HG03457 (cell line): Measurements from ENCODE around the gene HMG20B.

Source experiments
- ATAC-seq: cut with Tn5 transposase; IDR thresholded peaks from one replicate; pipeline ENCODE4 v1.9.1; 2021; ENCODE audit warnings: moderate number of reproducible peaks; ENCODE audit not compliant: unreplicated experiment

HMG20B gene

GRCh38 chr19:3536429-3537100, 36.2 kb upstream of the HMG20B start:
- ATAC-seq = no peak

- ATAC-seq = no peak
These were observed 35.7 kb upstream of the HMG20B start for GRCh38 chr19:3537101-3537437.

DNA sequence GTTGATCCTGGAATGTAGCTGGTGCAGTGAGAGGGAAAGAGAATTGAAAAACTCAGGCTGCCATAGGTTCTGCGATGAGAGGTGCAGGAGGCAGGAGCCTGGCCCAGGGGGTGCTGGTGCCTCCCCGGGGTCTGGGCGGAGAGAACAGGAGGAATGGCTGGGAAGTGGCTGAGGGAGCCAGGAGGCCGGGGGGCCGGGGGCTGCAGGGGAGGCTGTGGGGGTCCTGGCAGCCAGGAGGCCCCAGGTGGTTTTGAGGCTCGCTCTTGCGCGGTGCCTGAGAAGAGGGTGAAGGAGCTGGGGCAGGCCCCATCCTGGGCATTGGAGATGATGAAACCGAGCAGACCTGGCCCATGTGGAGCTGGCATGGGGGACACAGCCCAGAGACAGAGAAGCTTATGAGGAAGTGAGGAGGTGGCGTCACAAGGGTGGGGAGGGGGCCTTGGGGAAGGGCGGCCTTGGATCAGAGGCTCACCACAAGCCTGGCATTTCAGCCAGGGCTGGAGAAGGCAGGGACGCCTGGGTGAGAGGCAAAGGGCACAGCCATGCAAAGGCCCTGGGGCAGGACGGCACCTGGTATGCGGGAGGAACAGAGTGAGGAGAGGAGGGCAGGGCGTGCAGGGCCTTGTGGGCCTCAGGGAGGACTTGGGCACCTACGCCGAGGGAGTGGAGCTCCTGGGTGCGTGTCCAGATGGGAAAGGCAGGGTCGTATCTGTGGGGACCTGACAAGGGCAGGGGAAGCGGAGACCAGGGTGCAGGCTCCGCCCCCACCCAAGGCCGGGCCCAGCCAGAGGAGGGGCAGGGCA, 35.1 kb upstream of the HMG20B start:
- ATAC-seq = no peak

- no peak for ATAC-seq
These were observed 34.4 kb upstream of the HMG20B start for GRCh38 chr19:3538258-3538929.

DNA sequence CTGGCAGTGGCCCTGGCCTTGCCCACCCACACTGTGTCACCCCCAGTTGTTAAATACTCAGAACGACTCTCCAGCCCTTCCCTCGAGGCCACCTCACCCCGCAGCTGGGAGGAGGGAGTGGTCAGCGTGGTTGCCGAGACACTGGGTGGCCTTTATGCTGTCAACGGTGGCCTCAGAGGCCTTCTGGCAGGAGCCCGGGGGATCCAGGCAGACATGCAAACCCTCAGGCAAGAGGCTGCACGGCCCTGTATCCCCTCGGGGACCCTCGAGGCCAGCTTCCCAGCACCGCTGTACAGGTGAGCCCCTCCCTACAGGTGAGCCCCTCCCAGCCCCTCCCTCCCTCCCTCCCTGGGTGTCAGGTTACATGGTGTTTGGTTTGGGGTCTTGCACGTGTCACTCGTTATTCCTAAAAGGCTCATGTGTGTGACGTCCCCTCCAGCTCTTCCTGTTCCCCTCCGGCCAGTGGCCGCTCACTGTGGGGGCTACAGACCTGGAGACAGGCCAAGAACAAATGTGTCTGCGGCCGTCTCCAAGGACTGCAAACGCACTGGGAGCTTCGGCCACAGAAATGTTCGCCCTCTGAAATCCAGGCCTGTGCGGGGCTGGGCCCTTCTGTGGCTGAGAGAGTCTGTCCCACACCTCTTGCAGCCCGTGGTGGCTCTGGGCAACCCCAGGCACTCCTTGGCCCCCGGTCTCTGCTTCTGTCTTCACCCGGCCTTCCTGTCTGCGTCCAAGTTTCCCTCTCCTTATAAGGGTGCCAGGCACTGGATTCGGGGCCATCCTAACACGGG, 33.6 kb upstream of the HMG20B start, which contains the start of gene TEKTIP1:
Gene TEKTIP1 (plus strand): TSS at position 210 of the 791 bp plus-strand sequence. CDS start 4 bp downstream, at position 214.
- no peak for ATAC-seq

GRCh38 chr19:3539756-3540118, 33.0 kb upstream of the HMG20B start:
- ATAC-seq = no peak

- no peak for ATAC-seq
These were observed 29.3 kb upstream of the HMG20B start for GRCh38 chr19:3543150-3544057.

DNA sequence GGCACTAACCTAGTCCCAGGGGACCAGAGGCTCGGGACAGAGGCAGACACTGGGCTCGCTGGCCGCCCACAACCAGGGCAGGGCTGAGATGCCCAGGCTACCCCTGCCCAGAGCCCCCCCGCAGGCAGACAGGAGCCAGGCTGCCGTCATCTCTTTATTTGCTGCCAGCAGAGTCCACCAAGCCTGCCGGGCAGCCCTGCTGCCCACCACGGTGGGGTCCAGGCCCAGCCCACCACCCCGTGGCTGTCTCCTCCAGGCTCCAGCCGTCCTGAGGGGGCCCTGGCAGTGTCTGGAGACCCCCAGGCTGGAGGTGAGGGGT, 28.7 kb upstream of the HMG20B start:
- no peak for ATAC-seq

DNA sequence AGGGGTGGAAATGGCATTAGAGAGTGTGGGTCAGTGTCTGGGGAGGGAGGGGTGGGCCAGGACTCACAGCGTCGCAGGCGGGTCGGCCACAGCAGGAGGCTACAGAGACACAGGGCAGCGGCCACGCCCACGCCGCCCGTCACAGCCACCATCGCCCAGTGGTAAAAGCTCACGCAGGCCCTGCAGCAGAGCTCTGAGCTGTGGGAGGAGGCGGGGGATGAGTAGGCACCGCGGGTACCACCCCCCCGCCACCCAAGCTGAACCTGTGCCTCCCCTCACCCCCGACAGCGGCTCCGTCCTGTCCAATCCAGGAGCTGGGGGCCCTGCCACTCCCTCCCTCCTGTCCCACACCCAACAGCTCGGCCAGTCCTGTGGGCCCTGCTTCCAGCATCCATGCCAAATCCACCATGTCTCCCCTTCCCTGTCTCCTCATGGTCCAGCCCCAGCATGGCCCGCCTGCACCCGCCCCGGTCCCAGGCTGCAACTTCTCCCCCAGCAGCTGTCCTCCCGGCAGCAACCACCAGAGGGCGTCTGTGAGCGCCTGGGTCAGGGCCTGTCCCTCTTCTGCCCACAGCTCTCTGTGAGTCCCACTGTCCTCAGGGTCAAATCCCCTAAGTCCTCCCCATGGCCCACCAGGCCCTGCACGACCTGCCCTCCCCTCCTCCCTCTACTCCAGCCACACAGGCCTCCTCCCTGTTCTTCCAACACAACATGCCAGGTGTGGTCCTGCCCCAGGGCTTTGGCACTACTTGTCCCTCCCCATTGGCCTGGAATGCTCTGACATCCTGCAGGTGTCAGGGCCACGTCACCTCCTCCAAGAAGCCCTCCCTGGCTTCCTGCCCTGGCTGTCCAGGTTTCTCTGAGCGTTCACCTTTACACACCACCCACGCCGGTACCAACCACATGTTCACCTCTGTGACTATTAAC, 27.7 kb upstream of the HMG20B start:
- ATAC-seq = no peak

GRCh38 chr19:3545669-3546034, 27.1 kb upstream of the HMG20B start:
- ATAC-seq = no peak

DNA sequence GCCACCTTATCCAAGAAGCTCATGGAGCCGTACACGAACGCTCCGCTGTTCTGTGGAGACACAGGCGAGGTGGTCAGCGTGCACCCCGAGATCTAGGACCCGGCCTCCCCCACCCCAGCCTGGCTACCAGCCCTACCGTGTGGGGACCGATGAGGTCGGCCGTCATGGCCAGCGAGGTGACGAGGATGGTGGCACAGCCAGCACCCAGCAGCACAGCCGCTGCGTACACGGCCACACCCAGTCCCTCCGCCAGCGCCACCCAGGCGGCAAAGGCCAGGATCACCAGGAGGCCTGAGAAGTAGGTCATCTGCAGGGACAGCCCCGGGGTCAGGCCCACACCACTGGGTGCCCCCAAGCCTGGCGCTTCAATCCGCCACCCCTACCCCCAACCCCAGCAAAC, 26.6 kb upstream of the HMG20B start:
- no peak for ATAC-seq

DNA sequence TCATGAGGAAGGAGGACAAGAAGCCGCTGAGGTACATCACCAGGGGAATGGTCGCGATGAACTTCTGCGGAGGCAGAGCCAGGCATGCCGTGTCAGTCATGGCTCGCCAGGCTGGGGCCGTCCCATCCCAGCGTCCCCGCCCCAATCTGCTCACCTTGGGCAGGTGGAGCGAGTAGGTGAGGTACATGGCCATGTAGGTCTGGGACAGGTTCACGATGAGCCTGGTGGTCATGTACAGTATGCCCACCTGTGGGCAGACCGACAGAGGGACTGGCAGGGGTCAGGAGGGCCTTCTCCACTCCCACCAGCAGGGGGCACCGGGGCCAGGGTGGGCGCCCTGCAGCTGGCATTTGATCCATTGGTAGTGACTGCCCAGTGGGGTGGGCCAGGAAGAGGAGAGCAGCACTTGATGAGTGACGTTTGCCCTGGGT, 25.4 kb upstream of the HMG20B start:
- ATAC-seq = no peak

DNA sequence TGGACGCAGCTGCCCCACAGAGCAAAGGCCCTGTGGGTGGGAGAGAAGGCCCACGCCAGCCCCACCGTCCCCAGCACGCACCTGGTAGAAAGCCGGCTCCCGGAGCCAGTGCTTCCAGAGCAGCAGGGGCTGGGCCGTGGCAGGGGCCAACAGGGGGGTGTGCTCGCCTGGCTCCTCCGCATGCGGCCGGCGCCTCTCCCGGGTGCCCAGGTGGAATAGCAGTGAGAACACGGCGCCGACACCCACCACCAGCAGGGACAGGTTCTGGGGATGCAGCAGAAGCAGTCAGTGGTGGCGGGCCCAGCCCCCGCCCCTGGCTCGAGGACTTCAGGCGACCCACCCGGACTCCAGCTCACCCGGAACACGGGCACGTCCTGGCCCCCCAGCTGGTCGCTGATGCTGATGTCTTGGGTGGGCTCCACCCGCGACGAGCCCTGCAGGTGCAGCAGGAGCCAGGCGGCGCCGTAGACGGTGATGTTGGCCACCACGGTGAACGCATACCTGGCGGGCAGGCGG, 24.9 kb upstream of the HMG20B start:
- ATAC-seq = no peak

GRCh38 chr19:3548606-3549005, 24.1 kb upstream of the HMG20B start:
- no peak for ATAC-seq

DNA sequence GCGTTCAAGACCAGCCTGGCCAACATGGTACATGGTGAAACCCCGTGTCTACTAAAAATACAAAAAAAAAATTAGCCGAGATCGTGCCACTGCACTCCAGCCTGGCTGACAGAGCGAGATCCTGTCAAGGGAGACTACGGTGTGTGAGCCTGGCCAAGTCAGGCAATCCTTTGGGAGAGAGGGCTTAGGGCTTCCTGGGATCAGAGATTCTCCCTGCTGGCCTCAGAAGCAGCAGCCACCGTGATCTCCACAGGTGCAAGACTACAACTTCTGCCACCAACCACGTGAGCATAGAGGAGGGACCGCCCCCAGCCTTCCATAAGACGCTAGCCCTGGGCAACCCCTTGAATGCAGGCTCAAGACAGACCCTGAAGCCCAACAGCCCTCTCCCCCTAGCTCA, 22.9 kb upstream of the HMG20B start:
- ATAC-seq = no peak

GRCh38 chr19:3550947-3551791, 21.6 kb upstream of the HMG20B start:
- ATAC-seq = no peak

DNA sequence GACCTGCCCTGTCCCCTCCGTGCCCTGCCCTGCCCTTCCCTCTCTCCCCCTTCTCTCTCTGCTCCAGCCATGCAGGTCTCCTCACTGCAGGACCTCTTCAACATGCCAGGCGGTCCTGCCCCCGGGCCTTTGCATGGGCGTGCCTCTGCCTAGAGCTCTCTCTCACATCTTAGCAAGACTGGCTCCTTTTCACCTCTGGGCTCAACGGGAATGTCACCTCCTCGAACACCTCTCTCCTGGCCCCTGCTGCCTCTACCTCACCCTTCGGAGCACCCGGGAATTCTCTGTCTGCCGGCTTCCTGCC, 21.0 kb upstream of the HMG20B start:
- no peak for ATAC-seq
